GM13977 (cell line): ENCODE results near the gene HGF.

ENCODE experiments used
- DNase-seq: peaks from one replicate; pipeline ENCODE4 v3.0.0; 2012; ENCODE audit warnings: low spot score
- CTCF ChIP-seq: IDR thresholded peaks from 2 replicates; pipeline ENCODE4 v1.5.1; 2012; ENCODE audit warnings: mild to moderate bottlenecking, control low read depth; ENCODE audit not compliant: insufficient read depth; ENCODE audit errors: extremely low read depth, missing control alignments
- in situ Hi-C: fragments of 300-500 bp; cut with MboI; formaldehyde crosslinking; loops from one replicate; pipeline ENCODE4 v1.12.0; 2022; ENCODE audit warnings: low sequenced_read_pairs, low pct_unique_long_range_greater_than_20kb, mixed read lengths, inconsistent platforms; ENCODE audit not compliant: unreplicated experiment

Gene HGF

GRCh38 chr7:81709836-81710235 lies 60.0 kb downstream of the HGF start:
- no peak for TF ChIP-seq CTCF
- in situ Hi-C loops: no loop called here
- DNase-seq: no peak

- TF ChIP-seq CTCF: no peak
- in situ Hi-C loops: no loop called here
- no peak for DNase-seq
Measured at GRCh38 chr7:81707966-81708365, 61.9 kb downstream of the HGF start.

- no peak for DNase-seq
- in situ Hi-C loops: no loop called here
- TF ChIP-seq CTCF: no peak
Measured at GRCh38 chr7:81707196-81707595, 62.7 kb downstream of the HGF start.

GRCh38 chr7:81705206-81705605 lies 64.6 kb downstream of the HGF start:
- TF ChIP-seq CTCF: no peak
- in situ Hi-C loops: no loop called here
- DNase-seq: no peak

- in situ Hi-C loops: no loop called here
- no peak for TF ChIP-seq CTCF
- no peak for DNase-seq
Measured at GRCh38 chr7:81704595-81704994, 65.3 kb downstream of the HGF start.

GRCh38 chr7:81698965-81699364 lies 70.9 kb downstream of the HGF start:
- in situ Hi-C loops: no loop called here
- no peak for DNase-seq
- TF ChIP-seq CTCF: no peak

- no peak for TF ChIP-seq CTCF
- in situ Hi-C loops: no loop called here
- no peak for DNase-seq
Measured at GRCh38 chr7:81694711-81695110, 75.1 kb downstream of the HGF start.
